ENCODE measurements around the gene GRM4. TPM values are rescaled to one million over a fixed set of nuclear protein-coding genes. Genes with fewer than 3 reads are reported as not detected.

GRM4 gene
- total and polyA plus RNA-seq, 4 donors: not detected

DNA sequence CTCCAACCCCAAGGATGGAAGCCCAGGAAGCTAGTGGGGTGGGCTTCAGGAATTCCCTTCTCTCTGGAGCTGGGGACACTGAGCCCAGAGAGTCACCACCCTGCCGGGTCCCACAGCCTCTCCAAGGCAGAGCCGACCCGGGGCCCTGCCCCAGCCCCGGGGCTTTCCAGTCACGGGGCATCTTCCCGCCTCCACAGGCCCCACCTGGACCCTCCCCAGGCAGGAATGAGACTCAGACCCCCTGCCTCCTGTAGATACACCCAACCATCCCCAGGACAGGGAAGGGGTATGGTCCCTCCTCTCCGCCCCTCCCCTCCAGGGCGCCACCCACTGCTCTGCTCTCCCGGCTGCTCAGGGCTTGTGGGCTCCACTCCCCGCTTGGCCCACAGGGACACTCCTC, 53.3 kb downstream of the GRM4 start:
- Histone ChIP-seq H3K27ac (ENCODE audit: low read depth in 1 of 2, low read length in 2 of 2) (no peak overlapping the region), H3K27me3 (ENCODE audit: control insufficient read depth in 4 of 4, insufficient read depth in 4 of 4, low read length in 3 of 4) (peaks cover 0 to 5% (median 2%) of the 10 kb centered on the region in 4 donors), H3K9me3 (ENCODE audit: control insufficient read depth in 4 of 4, low read length in 3 of 4) (no peaks in the 10 kb centered on the region), H3K4me3 (ENCODE audit: low read depth in 1 of 3, low read length in 3 of 3) (no peak overlapping the region), H3K4me1 (ENCODE audit: control insufficient read depth in 4 of 4, insufficient read depth in 4 of 4, low read length in 3 of 4) (no peaks in the 10 kb centered on the region), H3K9ac (ENCODE audit: low read depth in 1 of 2, low read length in 2 of 2) (no peak overlapping the region), H3K36me3 (ENCODE audit: control insufficient read depth in 4 of 4, insufficient read depth in 3 of 4, low read depth in 1 of 4, low read length in 3 of 4) (no peaks in the 10 kb centered on the region)
- TF ChIP-seq FOXA1 (IDR thresholded peaks at IDR 0.05) (no peak), HNF4G (IDR thresholded peaks at IDR 0.05) (no peak), FOXA2 (IDR thresholded peaks at IDR 0.05) (no peak), RXRA (IDR thresholded peaks at IDR 0.05) (no peak), EGR1 (IDR thresholded peaks at IDR 0.05; ENCODE audit: low read depth in 2 of 2) (no peak), TAF1 (conservative IDR thresholded peaks at IDR 0.05) (no peak), YY1 (IDR thresholded peaks at IDR 0.05) (no peak), SP1 (IDR thresholded peaks at IDR 0.05) (no peak), JUND (IDR thresholded peaks at IDR 0.05) (no peak), NR2F2 (IDR thresholded peaks at IDR 0.05) (no peak)
- TF ChIP-seq, protein P1, sequence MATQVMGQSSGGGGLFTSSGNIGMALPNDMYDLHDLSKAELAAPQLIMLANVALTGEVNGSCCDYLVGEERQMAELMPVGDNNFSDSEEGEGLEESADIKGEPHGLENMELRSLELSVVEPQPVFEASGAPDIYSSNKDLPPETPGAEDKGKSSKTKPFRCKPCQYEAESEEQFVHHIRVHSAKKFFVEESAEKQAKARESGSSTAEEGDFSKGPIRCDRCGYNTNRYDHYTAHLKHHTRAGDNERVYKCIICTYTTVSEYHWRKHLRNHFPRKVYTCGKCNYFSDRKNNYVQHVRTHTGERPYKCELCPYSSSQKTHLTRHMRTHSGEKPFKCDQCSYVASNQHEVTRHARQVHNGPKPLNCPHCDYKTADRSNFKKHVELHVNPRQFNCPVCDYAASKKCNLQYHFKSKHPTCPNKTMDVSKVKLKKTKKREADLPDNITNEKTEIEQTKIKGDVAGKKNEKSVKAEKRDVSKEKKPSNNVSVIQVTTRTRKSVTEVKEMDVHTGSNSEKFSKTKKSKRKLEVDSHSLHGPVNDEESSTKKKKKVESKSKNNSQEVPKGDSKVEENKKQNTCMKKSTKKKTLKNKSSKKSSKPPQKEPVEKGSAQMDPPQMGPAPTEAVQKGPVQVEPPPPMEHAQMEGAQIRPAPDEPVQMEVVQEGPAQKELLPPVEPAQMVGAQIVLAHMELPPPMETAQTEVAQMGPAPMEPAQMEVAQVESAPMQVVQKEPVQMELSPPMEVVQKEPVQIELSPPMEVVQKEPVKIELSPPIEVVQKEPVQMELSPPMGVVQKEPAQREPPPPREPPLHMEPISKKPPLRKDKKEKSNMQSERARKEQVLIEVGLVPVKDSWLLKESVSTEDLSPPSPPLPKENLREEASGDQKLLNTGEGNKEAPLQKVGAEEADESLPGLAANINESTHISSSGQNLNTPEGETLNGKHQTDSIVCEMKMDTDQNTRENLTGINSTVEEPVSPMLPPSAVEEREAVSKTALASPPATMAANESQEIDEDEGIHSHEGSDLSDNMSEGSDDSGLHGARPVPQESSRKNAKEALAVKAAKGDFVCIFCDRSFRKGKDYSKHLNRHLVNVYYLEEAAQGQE (IDR thresholded peaks at IDR 0.05): no peak
- TF ChIP-seq, protein P2, sequence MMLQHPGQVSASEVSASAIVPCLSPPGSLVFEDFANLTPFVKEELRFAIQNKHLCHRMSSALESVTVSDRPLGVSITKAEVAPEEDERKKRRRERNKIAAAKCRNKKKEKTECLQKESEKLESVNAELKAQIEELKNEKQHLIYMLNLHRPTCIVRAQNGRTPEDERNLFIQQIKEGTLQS (IDR thresholded peaks at IDR 0.05): no peak
- TF ChIP-seq, protein P3, sequence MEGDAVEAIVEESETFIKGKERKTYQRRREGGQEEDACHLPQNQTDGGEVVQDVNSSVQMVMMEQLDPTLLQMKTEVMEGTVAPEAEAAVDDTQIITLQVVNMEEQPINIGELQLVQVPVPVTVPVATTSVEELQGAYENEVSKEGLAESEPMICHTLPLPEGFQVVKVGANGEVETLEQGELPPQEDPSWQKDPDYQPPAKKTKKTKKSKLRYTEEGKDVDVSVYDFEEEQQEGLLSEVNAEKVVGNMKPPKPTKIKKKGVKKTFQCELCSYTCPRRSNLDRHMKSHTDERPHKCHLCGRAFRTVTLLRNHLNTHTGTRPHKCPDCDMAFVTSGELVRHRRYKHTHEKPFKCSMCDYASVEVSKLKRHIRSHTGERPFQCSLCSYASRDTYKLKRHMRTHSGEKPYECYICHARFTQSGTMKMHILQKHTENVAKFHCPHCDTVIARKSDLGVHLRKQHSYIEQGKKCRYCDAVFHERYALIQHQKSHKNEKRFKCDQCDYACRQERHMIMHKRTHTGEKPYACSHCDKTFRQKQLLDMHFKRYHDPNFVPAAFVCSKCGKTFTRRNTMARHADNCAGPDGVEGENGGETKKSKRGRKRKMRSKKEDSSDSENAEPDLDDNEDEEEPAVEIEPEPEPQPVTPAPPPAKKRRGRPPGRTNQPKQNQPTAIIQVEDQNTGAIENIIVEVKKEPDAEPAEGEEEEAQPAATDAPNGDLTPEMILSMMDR (IDR thresholded peaks at IDR 0.05; ENCODE audit: low read depth, low read length, missing input control): no peak
- TF ChIP-seq, protein P4, sequence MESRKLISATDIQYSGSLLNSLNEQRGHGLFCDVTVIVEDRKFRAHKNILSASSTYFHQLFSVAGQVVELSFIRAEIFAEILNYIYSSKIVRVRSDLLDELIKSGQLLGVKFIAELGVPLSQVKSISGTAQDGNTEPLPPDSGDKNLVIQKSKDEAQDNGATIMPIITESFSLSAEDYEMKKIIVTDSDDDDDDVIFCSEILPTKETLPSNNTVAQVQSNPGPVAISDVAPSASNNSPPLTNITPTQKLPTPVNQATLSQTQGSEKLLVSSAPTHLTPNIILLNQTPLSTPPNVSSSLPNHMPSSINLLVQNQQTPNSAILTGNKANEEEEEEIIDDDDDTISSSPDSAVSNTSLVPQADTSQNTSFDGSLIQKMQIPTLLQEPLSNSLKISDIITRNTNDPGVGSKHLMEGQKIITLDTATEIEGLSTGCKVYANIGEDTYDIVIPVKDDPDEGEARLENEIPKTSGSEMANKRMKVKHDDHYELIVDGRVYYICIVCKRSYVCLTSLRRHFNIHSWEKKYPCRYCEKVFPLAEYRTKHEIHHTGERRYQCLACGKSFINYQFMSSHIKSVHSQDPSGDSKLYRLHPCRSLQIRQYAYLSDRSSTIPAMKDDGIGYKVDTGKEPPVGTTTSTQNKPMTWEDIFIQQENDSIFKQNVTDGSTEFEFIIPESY (IDR thresholded peaks at IDR 0.05): no peak
- TF ChIP-seq, protein P5, sequence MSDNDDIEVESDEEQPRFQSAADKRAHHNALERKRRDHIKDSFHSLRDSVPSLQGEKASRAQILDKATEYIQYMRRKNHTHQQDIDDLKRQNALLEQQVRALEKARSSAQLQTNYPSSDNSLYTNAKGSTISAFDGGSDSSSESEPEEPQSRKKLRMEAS (IDR thresholded peaks at IDR 0.05): no peak
- no peak for DNase-seq (ENCODE audit: low spot score)
- 82% methylated on average over 10 of the region's 10 CpGs for WGBS

DNA sequence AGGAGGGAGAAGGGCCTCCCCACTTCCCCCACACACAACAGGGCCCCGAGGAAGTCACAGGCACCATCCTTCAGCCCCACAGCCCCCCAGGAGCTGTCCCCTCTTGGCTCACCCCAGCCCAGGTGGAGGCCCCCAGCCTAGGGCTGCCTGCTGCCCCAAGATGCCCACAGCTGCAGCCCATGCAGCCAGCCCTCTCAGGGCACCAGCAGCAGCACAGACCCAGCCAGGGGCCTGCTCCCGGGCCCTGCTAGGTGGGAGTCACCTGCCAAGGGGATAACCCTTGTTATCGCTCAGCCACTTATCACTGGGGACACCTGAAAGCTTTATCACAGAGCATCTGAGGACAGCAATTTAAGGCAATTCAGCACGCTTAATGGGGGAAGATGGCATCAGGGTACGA, 55.0 kb downstream of the GRM4 start:
- TF ChIP-seq TAF1 (conservative IDR thresholded peaks at IDR 0.05): no peak
- TF ChIP-seq EGR1 (IDR thresholded peaks at IDR 0.05; ENCODE audit: low read depth in 2 of 2): no peak
- TF ChIP-seq FOXA1 (IDR thresholded peaks at IDR 0.05): no peak
- no peak for TF ChIP-seq RXRA (IDR thresholded peaks at IDR 0.05)
- TF ChIP-seq, protein P2 (IDR thresholded peaks at IDR 0.05): no peak
- WGBS: 74% methylated on average over 5 of the region's 5 CpGs
- Histone ChIP-seq H3K9me3 (ENCODE audit: control insufficient read depth in 4 of 4, low read length in 3 of 4) (no peaks in the 10 kb centered on the region), H3K4me1 (ENCODE audit: control insufficient read depth in 4 of 4, insufficient read depth in 4 of 4, low read length in 3 of 4) (no peaks in the 10 kb centered on the region), H3K9ac (ENCODE audit: low read depth in 1 of 2, low read length in 2 of 2) (no peak overlapping the region), H3K27me3 (ENCODE audit: control insufficient read depth in 4 of 4, insufficient read depth in 4 of 4, low read length in 3 of 4) (peaks cover 0 to 5% (median 2%) of the 10 kb centered on the region in 4 donors), H3K27ac (ENCODE audit: low read depth in 1 of 2, low read length in 2 of 2) (no peak overlapping the region), H3K36me3 (ENCODE audit: control insufficient read depth in 4 of 4, insufficient read depth in 3 of 4, low read depth in 1 of 4, low read length in 3 of 4) (no peaks in the 10 kb centered on the region), H3K4me3 (ENCODE audit: low read depth in 1 of 3, low read length in 3 of 3) (no peak overlapping the region)
- no peak for DNase-seq (ENCODE audit: low spot score)
